AG08396 (cell line): Measurements from ENCODE around the gene ZDHHC1.

ENCODE experiments used
- DNase-seq: peaks from one replicate; pipeline ENCODE4 v3.0.0; 2012; ENCODE audit warnings: low spot score, mixed read lengths

Gene ZDHHC1

GRCh38 chr16:67415872-67416793, at the start of gene ZDHHC1:
Gene ZDHHC1, minus strand, starts transcription at chr16:67416477. Its CDS starts 8,702 bp downstream, at chr16:67407775.
- DNase-seq: peak; percentile 95

- no peak for DNase-seq
Measured at GRCh38 chr16:67464565-67464964, 48.3 kb upstream of the ZDHHC1 start.

DNA sequence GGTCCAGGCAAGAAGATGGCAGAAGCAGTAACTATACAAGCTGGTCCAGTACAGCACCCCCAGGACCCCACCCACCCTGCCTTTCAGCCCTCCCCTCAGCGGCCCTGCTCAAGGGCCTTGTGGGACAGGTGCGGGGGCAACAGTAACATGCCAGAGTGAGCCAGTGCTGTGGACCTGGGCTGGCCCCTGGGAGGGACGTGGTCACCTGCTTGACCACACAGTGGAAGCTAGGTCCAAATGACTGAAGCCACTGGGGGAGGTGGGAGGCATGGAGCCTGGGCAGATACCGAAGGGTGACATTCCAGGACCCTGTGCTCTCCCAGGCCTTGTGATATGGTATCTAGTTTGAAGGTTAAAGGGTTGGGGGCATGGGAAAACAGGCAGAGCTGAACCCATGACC, 47.4 kb upstream of the ZDHHC1 start:
- no peak for DNase-seq

GRCh38 chr16:67463059-67463458, 46.8 kb upstream of the ZDHHC1 start:
- DNase-seq: no peak

DNA sequence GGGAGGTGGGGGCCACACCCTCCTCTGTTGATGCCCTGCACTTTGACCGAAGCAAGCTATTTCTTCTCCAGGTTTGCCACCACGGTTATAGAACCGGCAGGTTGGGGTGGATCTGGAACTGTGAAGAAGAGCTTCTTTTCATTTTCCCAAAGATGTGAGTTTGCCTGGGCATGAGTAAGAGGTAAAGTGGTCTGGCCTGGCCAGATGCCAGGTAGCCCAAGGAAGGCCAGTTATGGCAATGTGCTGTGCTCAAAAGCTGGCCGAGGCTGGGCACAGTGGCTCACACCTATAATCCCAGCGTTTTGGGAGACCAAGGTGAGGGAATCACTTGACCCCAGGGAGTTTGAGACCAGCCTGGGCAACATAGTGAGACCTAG, 46.0 kb upstream of the ZDHHC1 start:
- DNase-seq: no peak

- DNase-seq: no peak
Measured at GRCh38 chr16:67461600-67462278, 45.5 kb upstream of the ZDHHC1 start.

GRCh38 chr16:67460961-67461360, 44.7 kb upstream of the ZDHHC1 start:
- no peak for DNase-seq

GRCh38 chr16:67460168-67460567, 43.9 kb upstream of the ZDHHC1 start:
- DNase-seq: no peak

DNA sequence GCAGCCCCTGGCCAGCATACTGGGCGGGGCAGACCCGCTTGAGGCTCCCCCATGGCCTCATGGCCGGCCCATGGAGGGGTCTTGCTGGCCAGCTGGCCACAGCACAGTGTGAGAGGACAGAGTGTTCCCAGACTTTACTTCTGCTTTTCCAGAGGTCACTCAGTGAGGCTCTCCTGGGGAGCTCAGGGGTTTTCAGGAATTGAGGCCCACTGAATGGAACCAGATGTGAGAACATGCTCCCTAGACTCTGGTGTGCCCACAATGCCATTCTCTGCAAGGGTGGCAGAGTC, 43.5 kb upstream of the ZDHHC1 start:
- DNase-seq: no peak

- DNase-seq: peak; percentile 25
Measured at GRCh38 chr16:67459066-67459860, 43.0 kb upstream of the ZDHHC1 start.

- no peak for DNase-seq
Measured at GRCh38 chr16:67458121-67458641, 41.9 kb upstream of the ZDHHC1 start.

GRCh38 chr16:67457611-67458010, 41.3 kb upstream of the ZDHHC1 start:
- no peak for DNase-seq

DNA sequence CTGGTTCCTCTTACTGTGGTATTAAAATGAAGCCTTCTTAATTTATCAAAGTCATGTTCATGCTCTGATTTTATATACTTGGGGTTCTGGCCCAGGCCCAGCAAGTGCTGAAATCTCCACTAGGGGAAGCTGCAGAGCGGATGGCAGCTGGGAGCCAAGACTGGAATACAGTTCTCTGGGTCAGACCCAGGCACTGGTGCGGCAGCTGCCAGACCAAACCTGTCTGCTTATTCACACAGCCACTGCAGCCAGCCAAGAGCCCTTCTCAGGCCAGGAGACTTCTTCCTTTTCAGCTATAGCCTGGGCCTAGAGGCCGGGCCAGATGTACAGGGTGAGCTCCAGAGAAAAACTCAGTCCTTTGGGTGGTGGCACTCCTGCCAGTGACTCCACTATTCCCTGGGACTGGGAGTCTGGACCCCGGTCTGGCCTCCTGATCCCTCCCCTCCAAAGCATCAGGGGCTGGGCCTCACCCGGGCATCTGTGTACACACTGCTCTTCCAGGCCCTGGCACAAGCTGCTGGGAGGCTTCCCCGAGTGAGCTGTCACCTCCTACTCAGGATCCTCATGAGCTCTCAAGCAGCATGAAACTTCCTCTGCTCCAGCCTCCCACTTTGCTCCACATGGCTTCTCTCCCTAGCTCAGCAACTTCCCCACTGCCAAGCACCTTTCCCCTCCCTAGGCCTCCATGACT, 40.3 kb upstream of the ZDHHC1 start:
- DNase-seq: peak; percentile 87

- DNase-seq: no peak
Measured at GRCh38 chr16:67454852-67455251, 38.6 kb upstream of the ZDHHC1 start.

- no peak for DNase-seq
Measured at GRCh38 chr16:67454104-67454503, 37.8 kb upstream of the ZDHHC1 start.

- no peak for DNase-seq
Measured at GRCh38 chr16:67451704-67452435, 35.6 kb upstream of the ZDHHC1 start.

- DNase-seq: no peak
Measured at GRCh38 chr16:67451061-67451703, 34.9 kb upstream of the ZDHHC1 start.

DNA sequence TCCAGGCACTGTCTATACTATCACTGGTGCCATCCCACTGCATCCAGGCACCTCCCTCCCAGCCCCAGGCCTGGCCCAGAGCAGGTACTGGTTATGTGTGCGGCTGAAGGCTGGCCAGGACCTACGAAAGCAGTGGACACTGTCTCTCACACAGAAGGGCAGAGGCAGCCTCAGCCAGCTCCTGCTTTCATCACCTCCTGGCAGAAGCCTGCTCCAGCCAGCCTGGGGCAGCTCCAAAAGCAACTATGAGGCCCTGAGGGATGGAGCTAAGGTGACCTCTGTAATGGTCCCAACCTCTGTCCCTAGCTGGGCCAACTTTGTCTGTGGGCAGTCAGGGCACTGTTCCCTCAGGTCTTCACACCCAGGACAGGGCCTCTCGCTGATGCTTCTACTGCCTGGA, 33.5 kb upstream of the ZDHHC1 start:
- DNase-seq: no peak

DNA sequence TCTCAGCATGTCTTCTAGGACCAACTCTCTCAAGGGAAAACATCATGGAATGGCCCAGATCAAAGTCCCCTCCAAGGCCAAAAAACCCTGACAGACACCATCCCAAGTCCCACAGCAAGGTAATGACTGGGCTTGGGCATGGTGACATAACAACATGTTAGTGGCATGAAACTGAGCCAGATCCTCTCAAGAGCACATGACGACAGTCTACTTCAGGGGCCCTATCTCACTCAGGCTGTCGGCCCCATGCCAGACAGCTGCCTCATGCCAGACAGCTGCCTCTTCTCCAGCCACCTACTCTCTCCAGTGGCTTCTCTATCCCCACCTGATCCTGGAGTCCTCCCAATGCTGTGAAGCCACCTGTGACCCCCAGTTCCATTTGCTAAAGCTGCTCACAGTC, 33.1 kb upstream of the ZDHHC1 start:
- no peak for DNase-seq

DNA sequence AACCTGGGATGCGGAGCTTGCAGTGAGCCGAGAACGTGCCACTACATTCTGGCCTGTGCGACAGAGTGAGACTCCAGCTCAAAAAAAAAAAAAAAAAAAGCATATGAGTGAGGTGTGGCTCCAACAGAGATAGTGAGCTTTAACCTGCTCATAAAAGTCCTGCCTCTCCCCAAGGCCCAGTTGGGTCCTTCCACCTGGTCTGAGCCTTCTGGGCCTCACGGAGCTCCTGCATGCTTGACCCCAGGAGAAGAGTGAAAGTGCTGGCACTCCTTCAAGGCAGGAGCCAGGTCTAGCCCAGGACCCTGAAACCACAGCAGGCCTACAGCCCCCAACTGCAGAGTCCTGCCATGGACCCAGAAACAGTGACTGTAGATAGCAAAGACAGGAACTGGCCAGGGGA, 32.3 kb upstream of the ZDHHC1 start:
- no peak for DNase-seq
